ENCODE data around the gene TMA7.

- TF ChIP-seq CTCF (conservative IDR thresholded peaks at IDR 0.05) (no peak), ZFX (IDR thresholded peaks at IDR 0.05) (no peak)
Measured at GRCh38 chr3:48411606-48412374, 28.3 kb upstream of the TMA7 start.

Data from C4-2B (cell line).